Upper lobe of left lung (tissue), 6 donors: ENCODE results near the gene PGM1. TPM values are rescaled to one million over a fixed set of nuclear protein-coding genes. Genes with fewer than 3 reads are reported as not detected.

ENCODE experiments used
- ATAC-seq, 2 donors: fragments of 200-7000 bp; cut with Tn5 transposase; one replicate each; pipeline ENCODE4 v1.9.1; 2022; ENCODE audit warnings: mild to moderate bottlenecking in 2 of 2, moderate library complexity in 2 of 2; ENCODE audit not compliant: low FRiP score in 2 of 2
- DNase-seq, 2 donors: peaks; one replicate each; pipeline ENCODE4 v3.0.0-alpha.2; 2019 to 2020
- H3K27ac ChIP-seq, 4 donors: fragments of 200-600 bp; sonication (generic); one replicate each; pipeline ENCODE4 v1.5.1; 2016 to 2019
- H3K27me3 ChIP-seq, 4 donors: fragments of 200-600 bp; sonication (generic); one replicate each; pipeline ENCODE4 v1.5.1; 2017 to 2019
- H3K36me3 ChIP-seq, 4 donors: fragments of 200-600 bp; sonication (generic); one replicate each; pipeline ENCODE4 v1.5.1; 2016 to 2019
- H3K4me1 ChIP-seq, 4 donors: fragments of 200-600 bp; sonication (generic); one replicate each; pipeline ENCODE4 v1.5.1; 2018 to 2019
- H3K4me3 ChIP-seq, 4 donors: fragments of 200-600 bp; sonication (generic); one replicate each; pipeline ENCODE4 v1.5.1; 2017 to 2019; ENCODE audit warnings: mild to moderate bottlenecking in 2 of 4, moderate library complexity in 1 of 4
- H3K9me3 ChIP-seq, 4 donors: fragments of 200-600 bp; sonication (generic); one replicate each; pipeline ENCODE4 v1.5.1; 2018 to 2019
- EP300 ChIP-seq, 4 donors: sonication (generic); formaldehyde crosslinking; IDR thresholded peaks; one replicate each; pipeline ENCODE4 v1.5.1; 2017; ENCODE audit warnings: antibody characterized with exemption in 4 of 4, control low read depth in 2 of 4
- POLR2A ChIP-seq, 4 donors: fragments of 450-650 bp; IDR thresholded peaks; one replicate each; pipeline ENCODE4 v1.5.1; 2016 to 2017; ENCODE audit warnings: antibody characterized with exemption in 4 of 4, mild to moderate bottlenecking in 2 of 4
- POLR2AphosphoS5 ChIP-seq, 2 donors: sonication (generic); formaldehyde crosslinking; IDR thresholded peaks; one replicate each; pipeline ENCODE4 v1.5.1; 2017; ENCODE audit warnings: antibody characterized with exemption in 2 of 2
- WGBS, 2 donors: methylation state at CpG; one replicate each; pipeline ENCODE4 v1.1.5; 2017 to 2018; 5-methylcytosine and 5-hydroxymethylcytosine counted together
- total RNA-seq, 6 donors: library from RNA; depleted of rRNA in 4 of 6; stranded (reverse); fragments of >200 nt in 4 of 6; gene quantifications; one replicate each; pipeline versions ENCODE4 v1.1.0 to v1.2.1, GENCODE V29; 2016 to 2021
- TF ChIP-seq, protein P1 (sequence below), 6 experiments: fragments of 450-650 bp in 4 of 6; fragments of 200-600 bp in 2 of 6; sonication (generic) in 2 of 6; IDR thresholded peaks; one replicate each; pipeline ENCODE4 v1.5.1; 2016 to 2019; ENCODE audit warnings: antibody characterized with exemption in 6 of 6
- donor health status: DM: no; HTN: no; CAD: no; lungs with moderate emphysema.
- donor health status: DM: no; HTN: yes; CAD: no; lungs with severe emphysema.

PGM1 gene
- total RNA-seq, 6 donors from 2014 or later = 25.1 to 101 (median 61.3) TPM

DNA sequence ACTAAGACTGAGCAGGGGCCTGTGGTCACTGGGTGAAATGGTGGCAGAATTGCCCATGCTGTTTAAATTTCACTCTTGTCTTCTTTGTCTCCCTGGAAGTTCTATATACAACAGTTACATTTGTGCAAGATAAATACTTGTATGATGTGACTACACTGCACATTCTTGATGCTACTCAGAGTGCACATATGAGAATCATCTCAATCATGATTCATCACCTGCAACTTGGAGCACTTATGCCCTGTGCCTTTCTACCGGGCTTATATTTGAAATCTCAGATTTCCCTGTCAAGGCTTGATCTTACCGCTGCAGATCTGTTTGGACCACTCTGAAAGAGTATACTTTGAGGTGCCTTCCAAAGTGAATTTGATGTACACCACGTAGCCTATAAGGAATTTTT, 10.6 kb downstream of the PGM1 start:
- DNase-seq = no peak
- TF ChIP-seq, protein P1, sequence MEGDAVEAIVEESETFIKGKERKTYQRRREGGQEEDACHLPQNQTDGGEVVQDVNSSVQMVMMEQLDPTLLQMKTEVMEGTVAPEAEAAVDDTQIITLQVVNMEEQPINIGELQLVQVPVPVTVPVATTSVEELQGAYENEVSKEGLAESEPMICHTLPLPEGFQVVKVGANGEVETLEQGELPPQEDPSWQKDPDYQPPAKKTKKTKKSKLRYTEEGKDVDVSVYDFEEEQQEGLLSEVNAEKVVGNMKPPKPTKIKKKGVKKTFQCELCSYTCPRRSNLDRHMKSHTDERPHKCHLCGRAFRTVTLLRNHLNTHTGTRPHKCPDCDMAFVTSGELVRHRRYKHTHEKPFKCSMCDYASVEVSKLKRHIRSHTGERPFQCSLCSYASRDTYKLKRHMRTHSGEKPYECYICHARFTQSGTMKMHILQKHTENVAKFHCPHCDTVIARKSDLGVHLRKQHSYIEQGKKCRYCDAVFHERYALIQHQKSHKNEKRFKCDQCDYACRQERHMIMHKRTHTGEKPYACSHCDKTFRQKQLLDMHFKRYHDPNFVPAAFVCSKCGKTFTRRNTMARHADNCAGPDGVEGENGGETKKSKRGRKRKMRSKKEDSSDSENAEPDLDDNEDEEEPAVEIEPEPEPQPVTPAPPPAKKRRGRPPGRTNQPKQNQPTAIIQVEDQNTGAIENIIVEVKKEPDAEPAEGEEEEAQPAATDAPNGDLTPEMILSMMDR (IDR thresholded peaks at IDR 0.05) = no peak
- TF ChIP-seq POLR2AphosphoS5 (IDR thresholded peaks at IDR 0.05) = no peak
- no peak for TF ChIP-seq EP300 (IDR thresholded peaks at IDR 0.05)
- no peak for TF ChIP-seq POLR2A (IDR thresholded peaks at IDR 0.05)

DNA sequence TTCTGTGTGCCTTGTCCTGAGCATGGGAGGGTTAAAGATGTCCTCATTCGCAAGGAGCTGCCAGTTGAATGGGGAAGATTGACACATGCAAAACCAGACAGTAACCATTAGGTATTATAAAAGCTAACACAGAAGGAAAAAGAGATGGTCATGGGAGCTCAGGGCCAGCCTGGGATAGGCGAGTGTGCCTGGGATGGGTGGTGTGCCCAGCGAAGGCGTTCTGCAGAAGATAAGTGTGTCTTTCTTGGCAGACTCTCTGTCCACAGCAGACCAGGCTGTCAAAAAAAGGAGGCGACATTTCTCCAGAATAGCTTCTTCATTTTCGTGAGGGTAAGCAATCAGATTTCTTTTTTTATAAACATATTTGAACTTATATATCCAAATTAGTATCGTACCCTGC, 14.1 kb downstream of the PGM1 start:
- no peak for ATAC-seq
- 92 to 94% methylated on average over 7 of the region's 7 CpGs for WGBS, 2 donors

More for the DNA sequence above, 10.6 kb downstream of the PGM1 start:
- no peak for ATAC-seq
- 97 to 100% methylated on average over 3 of the region's 3 CpGs for WGBS, 2 donors
- Histone ChIP-seq H3K9me3 (no peaks in the 10 kb centered on the region), H3K27me3 (no peaks in the 10 kb centered on the region), H3K4me3 (no peak overlapping the region), H3K27ac (no peak overlapping the region), H3K4me1 (peaks cover 0 to 5% (median 0%) of the 10 kb centered on the region in 4 donors), H3K36me3 (no peaks in the 10 kb centered on the region)

DNA sequence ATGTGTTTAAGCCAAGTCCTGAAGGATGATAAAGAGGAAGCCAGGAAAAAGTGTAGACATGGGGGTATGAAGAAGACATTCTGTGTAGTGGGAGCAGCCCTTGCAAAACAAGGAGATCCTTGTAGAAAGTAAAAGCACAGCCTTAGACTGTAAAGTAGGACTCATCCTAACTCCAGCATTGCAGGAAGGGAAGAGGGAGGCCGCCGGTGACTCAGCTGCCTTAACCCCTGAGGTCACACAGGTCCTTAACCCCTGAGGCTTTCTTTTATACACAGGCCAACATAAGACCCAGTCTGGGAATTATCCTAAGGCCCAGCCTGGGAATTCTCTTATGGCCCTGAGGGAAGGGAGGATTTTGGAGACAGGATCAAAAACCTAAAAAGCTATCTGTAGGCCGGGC, 18.0 kb downstream of the PGM1 start:
- TF ChIP-seq POLR2AphosphoS5 (IDR thresholded peaks at IDR 0.05) (no peak), EP300 (IDR thresholded peaks at IDR 0.05) (no peak), POLR2A (IDR thresholded peaks at IDR 0.05) (no peak)
- TF ChIP-seq, protein P1 (IDR thresholded peaks at IDR 0.05) = no peak
- DNase-seq = peak in 1 of 2 donors; percentile 40
- Histone ChIP-seq H3K4me3 (no peak overlapping the region), H3K27ac (peak overlapping the region; percentile 5 to 55 (median 28)), H3K4me1 (peaks cover 2 to 30% (median 18%) of the 10 kb centered on the region in 4 donors), H3K9me3 (no peaks in the 10 kb centered on the region), H3K36me3 (no peaks in the 10 kb centered on the region), H3K27me3 (no peaks in the 10 kb centered on the region)
- WGBS, 2 donors = 57 to 74% methylated on average over 3 of the region's 3 CpGs
- no peak for ATAC-seq

More for the DNA sequence above, 14.1 kb downstream of the PGM1 start:
- H3K27ac ChIP-seq = no peak overlapping the region
- peaks cover 1 to 20% (median 9%) of the 10 kb centered on the region in 4 donors for H3K4me1 ChIP-seq
- H3K27me3 ChIP-seq = no peaks in the 10 kb centered on the region
- no peaks in the 10 kb centered on the region for H3K9me3 ChIP-seq
- no peak for DNase-seq
- TF ChIP-seq POLR2AphosphoS5 (IDR thresholded peaks at IDR 0.05) = no peak
- no peak for TF ChIP-seq EP300 (IDR thresholded peaks at IDR 0.05)
- TF ChIP-seq, protein P1 (IDR thresholded peaks at IDR 0.05) = no peak
- TF ChIP-seq POLR2A (IDR thresholded peaks at IDR 0.05) = no peak
- no peaks in the 10 kb centered on the region for H3K36me3 ChIP-seq
- H3K4me3 ChIP-seq = no peak overlapping the region

DNA sequence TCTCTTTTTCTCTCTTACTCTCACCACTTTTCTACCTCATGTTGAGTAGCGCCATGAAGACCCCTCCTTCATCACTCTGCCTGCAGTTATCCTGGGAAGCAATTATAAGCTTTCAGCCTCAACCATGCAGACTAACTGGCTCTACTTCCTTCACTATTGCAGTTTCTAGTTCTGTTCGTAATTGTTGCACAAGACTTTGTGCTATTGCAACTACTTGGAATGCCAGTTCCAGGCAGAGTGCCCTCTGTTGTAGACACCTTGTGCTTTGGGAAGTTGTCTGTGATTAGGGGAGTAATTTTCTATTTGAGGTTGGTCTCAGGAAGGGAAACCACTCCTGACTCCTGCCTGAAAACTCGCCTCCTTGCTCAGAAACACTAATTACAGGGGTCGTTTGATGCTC, 19.4 kb downstream of the PGM1 start:
- H3K27ac ChIP-seq = peak overlapping the region; percentile 48 to 67 (median 58)
- DNase-seq = peak in 1 of 2 donors; percentile 67

More for the DNA sequence above, 19.4 kb downstream of the PGM1 start:
- Histone ChIP-seq H3K27me3 (no peaks in the 10 kb centered on the region), H3K36me3 (no peaks in the 10 kb centered on the region), H3K4me3 (no peak overlapping the region), H3K4me1 (peaks cover 2 to 30% (median 18%) of the 10 kb centered on the region in 4 donors), H3K9me3 (no peaks in the 10 kb centered on the region)
- 62 to 63% methylated on average over 4 of the region's 4 CpGs for WGBS, 2 donors
- no peak for ATAC-seq
- TF ChIP-seq POLR2A (IDR thresholded peaks at IDR 0.05) = no peak
- peak in 1 of 2 donors; percentile 39 for TF ChIP-seq POLR2AphosphoS5 (IDR thresholded peaks at IDR 0.05)
- no peak for TF ChIP-seq EP300 (IDR thresholded peaks at IDR 0.05)
- TF ChIP-seq, protein P1 (IDR thresholded peaks at IDR 0.05) = no peak
